Thoracic aorta (tissue), 2 donors: ENCODE results near the gene MYO1G. TPM values are rescaled to one million over a fixed set of nuclear protein-coding genes. Genes with fewer than 3 reads are reported as not detected.

Experiments used
- ATAC-seq: fragments of 150-250 bp; one replicate; pipeline ENCODE4 v1.8.0; 2017; ENCODE audit warnings: low read depth; ENCODE audit not compliant: insufficient number of reproducible peaks, low FRiP score
- DNase-seq: peaks from one replicate; pipeline ENCODE4 v3.0.0-alpha.2; 2020; ENCODE audit warnings: low spot score
- H3K27ac ChIP-seq, 2 donors: fragments of 200-600 bp; sonication (generic); 1 replicate in 1 of 2; 2 replicates in 1 of 2; pipeline ENCODE4 v1.5.1; 2016; ENCODE audit warnings: mild to moderate bottlenecking in 2 of 2, moderate library complexity in 2 of 2
- H3K27me3 ChIP-seq: fragments of 200-600 bp; sonication (generic); replicated peaks from 2 replicates; pipeline ENCODE4 v1.6.0; 2016; ENCODE audit warnings: mild to moderate bottlenecking; ENCODE audit not compliant: insufficient read depth
- H3K36me3 ChIP-seq: fragments of 200-600 bp; sonication (generic); one replicate; pipeline ENCODE4 v1.5.1; 2016
- H3K4me1 ChIP-seq, 2 donors: fragments of 200-600 bp; sonication (generic); 1 replicate in 1 of 2; 2 replicates in 1 of 2; pipeline versions ENCODE4 v1.5.1 to v1.6.0; 2016; ENCODE audit warnings: low read depth in 2 of 2, mild to moderate bottlenecking in 1 of 2; ENCODE audit not compliant: control insufficient read depth in 1 of 2
- H3K4me3 ChIP-seq: fragments of 200-600 bp; sonication (generic); 2 replicates; pipeline ENCODE4 v1.5.1; 2016; ENCODE audit warnings: mild to moderate bottlenecking
- H3K9me3 ChIP-seq: fragments of 200-600 bp; sonication (generic); 2 replicates; pipeline ENCODE4 v1.5.1; 2016
- CTCF ChIP-seq: fragments of 200-600 bp; sonication (generic); IDR thresholded peaks from one replicate; pipeline ENCODE4 v1.5.1; 2019; ENCODE audit warnings: antibody characterized with exemption
- total RNA-seq, 2 donors: library from RNA; depleted of rRNA; stranded (reverse); fragments of >200 nt; gene quantifications; one replicate each; pipeline versions ENCODE4 v1.1.0 to v1.2.3, GENCODE V29; 2016

The MYO1G gene
- total RNA-seq, 2 donors from 2014 or later: 2.0 to 13.8 TPM

- no peak overlapping the region for H3K27ac ChIP-seq
- no peaks in the 10 kb centered on the region for H3K27me3 ChIP-seq
- no peak for DNase-seq
- H3K4me1 ChIP-seq: peaks cover 0 to 14% of the 10 kb centered on the region in 2 donors
- TF ChIP-seq CTCF: no peak
- no peaks in the 10 kb centered on the region for H3K9me3 ChIP-seq
- peak overlapping the region; percentile 68 for H3K4me3 ChIP-seq
- no peaks in the 10 kb centered on the region for H3K36me3 ChIP-seq
- no peak for ATAC-seq
Observed at GRCh38 chr7:44963364-44964290, 15.2 kb downstream of the MYO1G start.

- no peak for TF ChIP-seq CTCF
- H3K36me3 ChIP-seq: no peaks in the 10 kb centered on the region
- H3K9me3 ChIP-seq: no peaks in the 10 kb centered on the region
- DNase-seq: no peak
- no peaks in the 10 kb centered on the region for H3K27me3 ChIP-seq
- ATAC-seq: no peak
- H3K4me1 ChIP-seq: peaks cover 0 to 14% of the 10 kb centered on the region in 2 donors
- peak overlapping the region; percentile 68 for H3K4me3 ChIP-seq
- no peak overlapping the region for H3K27ac ChIP-seq
Observed at GRCh38 chr7:44962483-44963251, 16.1 kb downstream of the MYO1G start.

GRCh38 chr7:44961844-44962482, 16.9 kb downstream of the MYO1G start:
- no peak for DNase-seq
- Histone ChIP-seq H3K36me3 (no peaks in the 10 kb centered on the region), H3K9me3 (no peaks in the 10 kb centered on the region), H3K27me3 (no peaks in the 10 kb centered on the region), H3K4me1 (peaks cover 0 to 14% of the 10 kb centered on the region in 2 donors), H3K4me3 (peak overlapping the region; percentile 68), H3K27ac (no peak overlapping the region)
- ATAC-seq: no peak
- no peak for TF ChIP-seq CTCF

- ATAC-seq: no peak
- no peak overlapping the region for H3K27ac ChIP-seq
- DNase-seq: no peak
- no peaks in the 10 kb centered on the region for H3K36me3 ChIP-seq
- H3K27me3 ChIP-seq: no peaks in the 10 kb centered on the region
- no peak for TF ChIP-seq CTCF
- no peak overlapping the region for H3K4me3 ChIP-seq
- H3K9me3 ChIP-seq: no peaks in the 10 kb centered on the region
- peaks cover 0 to 14% of the 10 kb centered on the region in 2 donors for H3K4me1 ChIP-seq
Observed at GRCh38 chr7:44960011-44960580, 18.7 kb downstream of the MYO1G start.
